Heart right ventricle (tissue), 16 donors: ENCODE data around the gene TTBK2. TPM values are rescaled to one million over a fixed set of nuclear protein-coding genes. Genes with fewer than 3 reads are reported as not detected.
A peak's percentile ranks its signal among the peaks of the same experiment; 100 is the strongest.

Source experiments
- ATAC-seq, 8 donors: fragments of 200-7000 bp; cut with Tn5 transposase; one replicate each; pipeline ENCODE4 v1.9.1; 2020; ENCODE audit warnings: mild to moderate bottlenecking in 8 of 8, moderate library complexity in 8 of 8, moderate number of reproducible peaks in 1 of 8
- DNase-seq, 2 donors: peaks; one replicate each; pipeline ENCODE4 v3.0.0-alpha.2; 2020
- H3K27ac ChIP-seq, 10 donors: fragments of 200-600 bp; sonication (generic) in 2 of 10; one replicate each; pipeline versions ENCODE4 v1.5.0 to v1.8.0; 2020 to 2022; ENCODE audit warnings: mild to moderate bottlenecking in 3 of 10
- H3K27me3 ChIP-seq, 7 donors: fragments of 200-600 bp; one replicate each; pipeline ENCODE4 v1.8.0; 2021 to 2022; ENCODE audit warnings: mild to moderate bottlenecking in 2 of 7
- H3K36me3 ChIP-seq, 9 donors: fragments of 200-600 bp; sonication (generic) in 1 of 9; one replicate each; pipeline versions ENCODE4 v1.5.0 to v1.8.0; 2020 to 2022; ENCODE audit warnings: mild to moderate bottlenecking in 2 of 9
- H3K4me1 ChIP-seq, 9 donors: fragments of 200-600 bp; sonication (generic) in 1 of 9; one replicate each; pipeline versions ENCODE4 v1.5.0 to v1.8.0; 2020 to 2022; ENCODE audit warnings: mild to moderate bottlenecking in 4 of 9
- H3K4me3 ChIP-seq, 10 donors: fragments of 200-600 bp; sonication (generic) in 2 of 10; one replicate each; pipeline versions ENCODE4 v1.5.0 to v1.8.0; 2020 to 2022; ENCODE audit warnings: mild to moderate bottlenecking in 7 of 10, moderate library complexity in 2 of 10
- H3K9me3 ChIP-seq, 11 donors: fragments of 200-600 bp in 10 of 11; sonication (generic) in 2 of 11; one replicate each; pipeline versions ENCODE4 v1.5.0 to v1.8.0; 2013 to 2022; ENCODE audit warnings: mild to moderate bottlenecking in 2 of 11, control low read depth in 1 of 11, moderate library complexity in 1 of 11
- WGBS, 2 donors: extraction: QIAGEN DNeasy Blood & Tissue Kit; methylation state at CpG; one replicate each; pipeline ENCODE4 v1.1.7; 2013; ENCODE audit warnings: inconsistent platforms in 1 of 2; 5-methylcytosine and 5-hydroxymethylcytosine counted together
- intact Hi-C, 10 donors: fragments of 100-400 bp; cut with DNase I; formaldehyde crosslinking; loops; one replicate each; pipeline versions ENCODE4 v1.11.1 to v1.14.2; 2022
- polyA plus RNA-seq, 2 donors: library from polyadenylated mRNA; stranded (reverse); fragments of 200-250 nt; gene quantifications; one replicate each; pipeline ENCODE4 v1.2.3, GENCODE V29; 2013
- total RNA-seq, 10 donors: library from RNA; stranded (reverse); fragmentation: NEBNext Ultra II Directional in 3 of 10; extraction: Animal tissue kit (Norgen Biotek cat#: 25700) in 3 of 10; gene quantifications; one replicate each; pipeline versions ENCODE4 v1.2.1 to v1.2.4, GENCODE V29; 2021 to 2023
- TF ChIP-seq, protein P1 (sequence below), 9 donors: fragments of 200-600 bp; sonication (generic) in 2 of 9; IDR thresholded peaks; one replicate each; pipeline versions ENCODE4 v1.5.0 to v1.8.0; 2021 to 2022; ENCODE audit warnings: antibody characterized with exemption in 9 of 9, mild to moderate bottlenecking in 5 of 9, moderate library complexity in 1 of 9
- donor health status: Arrhythmogenic right ventricular cardiomyopathy.
- donor health status: ischemic (EF 13 %, LVEDD 7.1; RV severe dilation, severe dysfunction).
- donor health status: healthy with polysubstance abuse.
- donor health status: DM: no; HTN: yes; CAD: no.
- donor health status: DM: no; HTN: no; CAD: no.
- donor health status: ischemic (EF 25% LVEDD 6.9; RV normal size, moderate dysfunction).
- donor health status: ischemic (EF 25% LVEDD 5.7; RV mildly dilated, moderate dysfunction).
- donor health status: healthy.
- donor health status: DM: yes; HTN: yes; CAD: no.
- donor health status: Ischemic cardiomyopathy.
- donor health status: ischemic (EF 35%, LVEDD 5.7; RV mildly dilated, moderate dysfunction).
- donor health status: nonischemic (EF 11% LVEDD 7.7; RV severe dilation, severe dysfunction).
- donor health status: DM: yes; HTN: yes; CAD: no.
- donor health status: PGD.
- donor health status: ischemic (EF 29% LVEDD 5.4; RV normal size, mild dysfunction).
- donor health status: nonischemic (EF 23%, LVEDD 6.1; RV moderate dilation, normal function).

Gene TTBK2
- total and polyA plus RNA-seq, 12 donors = 2.1 to 29.1 (median 22.1) TPM

DNA sequence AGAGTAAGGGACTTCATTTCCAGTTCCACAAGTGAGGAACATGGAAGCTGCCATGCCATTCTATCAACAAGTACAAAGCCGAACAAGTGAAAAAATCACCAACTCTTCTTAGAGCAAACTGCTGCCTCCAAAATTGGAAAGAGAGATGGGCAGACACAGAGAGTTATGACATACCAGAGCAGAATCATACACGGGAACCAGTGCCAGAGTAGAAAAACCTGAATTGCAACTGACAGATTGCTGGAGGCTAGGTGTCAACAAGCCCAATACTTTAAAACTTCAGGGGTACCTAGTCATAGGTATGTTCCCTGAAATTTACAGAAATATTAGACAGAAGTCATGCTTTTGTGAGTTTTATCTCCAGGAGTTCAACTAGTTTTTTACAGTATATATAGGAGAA, 62.0 kb downstream of the TTBK2 start:
- 52 to 53% methylated on average over 2 of the region's 2 CpGs for WGBS, 2 donors
- H3K36me3 ChIP-seq = peaks cover 0 to 57% (median 0%) of the 10 kb centered on the region in 9 donors
- ATAC-seq = peak in 2 of 8 donors; percentile 17 to 49
- intact Hi-C loops = no loop called here
- H3K4me1 ChIP-seq = peaks cover 0 to 12% (median 5%) of the 10 kb centered on the region in 9 donors
- no peak overlapping the region for H3K4me3 ChIP-seq
- DNase-seq = no peak
- TF ChIP-seq, protein P1, sequence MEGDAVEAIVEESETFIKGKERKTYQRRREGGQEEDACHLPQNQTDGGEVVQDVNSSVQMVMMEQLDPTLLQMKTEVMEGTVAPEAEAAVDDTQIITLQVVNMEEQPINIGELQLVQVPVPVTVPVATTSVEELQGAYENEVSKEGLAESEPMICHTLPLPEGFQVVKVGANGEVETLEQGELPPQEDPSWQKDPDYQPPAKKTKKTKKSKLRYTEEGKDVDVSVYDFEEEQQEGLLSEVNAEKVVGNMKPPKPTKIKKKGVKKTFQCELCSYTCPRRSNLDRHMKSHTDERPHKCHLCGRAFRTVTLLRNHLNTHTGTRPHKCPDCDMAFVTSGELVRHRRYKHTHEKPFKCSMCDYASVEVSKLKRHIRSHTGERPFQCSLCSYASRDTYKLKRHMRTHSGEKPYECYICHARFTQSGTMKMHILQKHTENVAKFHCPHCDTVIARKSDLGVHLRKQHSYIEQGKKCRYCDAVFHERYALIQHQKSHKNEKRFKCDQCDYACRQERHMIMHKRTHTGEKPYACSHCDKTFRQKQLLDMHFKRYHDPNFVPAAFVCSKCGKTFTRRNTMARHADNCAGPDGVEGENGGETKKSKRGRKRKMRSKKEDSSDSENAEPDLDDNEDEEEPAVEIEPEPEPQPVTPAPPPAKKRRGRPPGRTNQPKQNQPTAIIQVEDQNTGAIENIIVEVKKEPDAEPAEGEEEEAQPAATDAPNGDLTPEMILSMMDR (IDR thresholded peaks at IDR 0.05) = no peak
- peaks cover 0 to 7% (median 0%) of the 10 kb centered on the region in 11 donors for H3K9me3 ChIP-seq
- H3K27ac ChIP-seq = peak overlapping the region in 5 of 10 donors; percentile 5 to 56 (median 51)
- H3K27me3 ChIP-seq = no peaks in the 10 kb centered on the region

DNA sequence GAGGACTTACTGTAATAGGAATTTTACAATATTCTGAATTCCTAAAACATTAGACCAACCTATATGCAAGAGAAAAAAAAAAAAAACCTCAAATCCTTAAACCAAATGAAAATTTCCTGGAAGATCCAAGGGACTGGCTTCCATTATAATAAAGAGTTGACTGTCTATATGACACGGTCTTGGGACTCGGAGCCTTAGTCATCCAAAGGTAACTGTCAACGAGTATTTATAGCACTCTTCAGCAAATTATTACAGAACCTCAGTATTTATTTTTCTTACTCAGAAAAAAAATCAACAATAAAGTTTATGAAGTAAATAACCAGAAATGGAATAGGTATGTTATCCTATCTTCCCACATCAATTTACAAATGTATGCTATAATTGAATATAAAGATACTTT, 66.0 kb downstream of the TTBK2 start:
- intact Hi-C loops = no loop called here
- Histone ChIP-seq H3K27me3 (no peaks in the 10 kb centered on the region), H3K9me3 (peaks cover 0 to 7% (median 0%) of the 10 kb centered on the region in 11 donors), H3K27ac (no peak overlapping the region), H3K4me3 (no peak overlapping the region), H3K36me3 (peaks cover 0 to 55% (median 0%) of the 10 kb centered on the region in 9 donors), H3K4me1 (peaks cover 0 to 12% (median 2%) of the 10 kb centered on the region in 9 donors)
- WGBS, 2 donors = 95 to 99% methylated on average over 3 of the region's 3 CpGs
- DNase-seq = no peak
- TF ChIP-seq, protein P1 (IDR thresholded peaks at IDR 0.05) = no peak
- no peak for ATAC-seq

DNA sequence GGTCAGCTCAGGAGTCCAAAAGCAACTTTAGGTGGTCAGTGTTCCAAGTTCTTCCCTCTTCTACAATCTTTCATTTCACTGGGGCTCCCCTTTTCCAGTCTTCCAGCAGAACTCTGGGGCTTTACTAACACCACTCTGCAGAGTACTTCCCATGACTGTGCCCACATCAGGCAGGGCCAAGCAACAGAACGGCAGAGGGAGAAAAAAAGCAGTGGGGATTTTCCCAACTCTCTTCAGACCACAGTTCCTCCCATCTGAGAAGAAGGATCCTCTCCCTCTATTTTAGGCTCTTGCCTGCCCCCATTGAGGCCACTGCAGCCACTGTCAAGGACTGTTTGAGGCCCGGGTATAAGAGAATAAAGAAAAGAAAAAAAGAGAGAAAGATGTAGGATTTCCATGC, 70.7 kb downstream of the TTBK2 start:
- no peak for DNase-seq
- TF ChIP-seq, protein P1 (IDR thresholded peaks at IDR 0.05) = no peak
- Histone ChIP-seq H3K27ac (no peak overlapping the region), H3K36me3 (peaks cover 0 to 30% (median 0%) of the 10 kb centered on the region in 9 donors), H3K4me3 (no peak overlapping the region), H3K9me3 (no peaks in the 10 kb centered on the region), H3K27me3 (no peaks in the 10 kb centered on the region), H3K4me1 (no peaks in the 10 kb centered on the region)
- 83 to 88% methylated on average over 2 of the region's 2 CpGs for WGBS, 2 donors
- ATAC-seq = no peak
- intact Hi-C loops = no loop called here

DNA sequence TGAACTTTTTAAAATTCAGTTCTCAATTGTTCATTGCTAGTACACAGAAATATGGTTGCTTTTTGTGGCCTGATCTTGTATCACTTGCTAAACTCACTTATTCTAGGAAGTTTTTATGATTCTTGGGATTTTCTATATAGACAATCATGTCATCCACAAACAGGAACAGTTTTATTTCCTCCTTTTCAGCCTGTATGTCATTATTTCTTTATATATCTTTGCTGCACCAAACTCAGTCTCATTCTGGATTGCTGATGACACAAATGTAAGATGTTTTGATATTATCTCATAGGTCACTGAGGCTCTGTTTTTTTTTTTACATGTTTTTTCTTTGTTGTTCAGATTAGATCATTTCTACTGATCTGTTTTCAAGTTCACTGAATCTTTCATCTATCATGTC, 71.7 kb downstream of the TTBK2 start:
- DNase-seq (no peak), ATAC-seq (no peak)
- Histone ChIP-seq H3K4me1 (no peaks in the 10 kb centered on the region), H3K27me3 (no peaks in the 10 kb centered on the region), H3K27ac (no peak overlapping the region), H3K9me3 (peaks cover 0 to 9% (median 5%) of the 10 kb centered on the region in 11 donors), H3K36me3 (peaks cover 0 to 31% (median 3%) of the 10 kb centered on the region in 9 donors), H3K4me3 (no peak overlapping the region)
- intact Hi-C loops = no loop called here
- TF ChIP-seq, protein P1 (IDR thresholded peaks at IDR 0.05) = no peak
